GM18519 (cell line): Measurements from ENCODE around the gene PALM3.
"Not testable (repeated sequence)": the region's sequence is repeated elsewhere in the genome, so short reads cannot be mapped to it uniquely, and the experiment has no call there.

Experiments used
- ATAC-seq: cut with Tn5 transposase; IDR thresholded peaks from one replicate; pipeline ENCODE4 v1.9.1; 2021; ENCODE audit warnings: mild to moderate bottlenecking, moderate library complexity; ENCODE audit not compliant: unreplicated experiment, low FRiP score

Gene PALM3

DNA sequence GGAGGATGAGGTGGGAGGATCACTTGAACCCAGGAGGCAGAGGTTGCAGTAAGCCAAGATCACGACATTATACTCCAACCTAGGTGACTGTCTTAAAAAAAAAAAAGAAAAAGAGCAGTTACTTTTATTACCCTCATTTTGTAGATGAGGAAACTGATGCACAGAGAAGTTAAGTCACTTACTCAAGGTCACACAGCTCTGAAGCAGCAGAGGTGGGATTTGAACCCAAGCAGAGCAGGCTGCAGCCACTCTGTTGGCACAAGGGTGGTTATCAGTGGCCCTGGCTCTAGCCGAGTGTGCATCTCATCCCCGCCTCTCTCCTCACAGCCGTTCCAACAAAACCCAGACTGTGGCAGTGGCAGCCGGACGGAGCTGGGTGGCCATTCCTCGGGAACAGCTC lies 22.7 kb downstream of the PALM3 start:
- ATAC-seq: no peak

DNA sequence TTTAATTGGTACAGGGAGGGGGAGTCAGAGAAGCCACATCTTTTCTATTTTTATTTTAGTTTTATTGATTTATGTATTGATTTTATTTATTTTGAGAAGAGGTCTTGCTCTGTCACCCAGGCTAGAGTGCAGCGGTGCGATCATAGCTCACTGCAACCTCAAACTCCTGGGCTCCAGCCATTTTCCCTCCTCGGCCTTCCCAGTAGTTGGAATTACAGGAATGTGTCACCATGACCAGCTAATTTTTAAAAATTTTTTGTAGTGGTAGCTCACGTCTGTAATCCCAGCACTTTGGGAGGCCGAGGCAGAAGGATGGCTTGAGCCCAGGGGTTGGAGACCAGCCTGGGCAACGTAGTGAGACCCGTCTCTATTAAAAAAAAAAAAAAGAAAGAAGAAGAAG lies 26.2 kb downstream of the PALM3 start:
- ATAC-seq: no peak

DNA sequence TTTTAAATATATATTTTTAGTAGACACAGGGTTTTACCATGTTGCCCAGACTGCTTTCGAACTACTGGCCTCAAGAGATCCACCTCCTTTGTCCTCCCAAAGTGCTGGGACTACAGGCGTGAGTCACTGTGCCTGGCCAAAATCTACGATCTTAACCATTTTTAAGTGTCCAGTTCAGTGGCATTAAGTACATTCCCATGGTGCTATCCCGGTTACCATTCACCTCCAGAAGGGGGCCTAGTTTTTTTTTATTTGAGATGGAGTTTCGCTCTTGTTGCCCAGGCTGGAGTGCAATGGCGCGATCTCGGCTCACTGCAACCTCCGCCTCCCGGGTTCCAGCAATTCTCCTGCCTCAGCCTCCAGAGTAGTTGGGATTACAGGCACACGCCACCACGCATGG lies 26.7 kb downstream of the PALM3 start:
- ATAC-seq: not testable (repeated sequence)

DNA sequence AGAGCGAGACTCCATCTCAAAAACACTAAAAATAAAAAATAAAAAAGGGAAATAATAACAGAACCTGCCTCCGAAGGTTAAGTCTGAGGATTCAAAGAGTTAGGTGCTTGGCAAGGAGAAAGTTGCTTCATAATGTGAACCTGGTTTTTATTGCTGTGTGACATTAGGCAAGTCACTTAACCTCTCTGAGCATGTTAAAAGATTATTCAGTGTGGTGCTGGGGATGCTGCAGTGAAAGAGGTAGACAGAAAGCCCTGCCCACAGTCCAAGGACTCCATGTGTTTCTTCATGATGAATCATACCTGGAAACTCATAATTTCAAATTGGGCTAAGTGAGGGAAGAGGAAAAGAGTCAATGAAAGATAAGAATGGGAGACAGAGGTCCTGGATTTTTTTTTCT lies 27.9 kb downstream of the PALM3 start:
- no peak for ATAC-seq

DNA sequence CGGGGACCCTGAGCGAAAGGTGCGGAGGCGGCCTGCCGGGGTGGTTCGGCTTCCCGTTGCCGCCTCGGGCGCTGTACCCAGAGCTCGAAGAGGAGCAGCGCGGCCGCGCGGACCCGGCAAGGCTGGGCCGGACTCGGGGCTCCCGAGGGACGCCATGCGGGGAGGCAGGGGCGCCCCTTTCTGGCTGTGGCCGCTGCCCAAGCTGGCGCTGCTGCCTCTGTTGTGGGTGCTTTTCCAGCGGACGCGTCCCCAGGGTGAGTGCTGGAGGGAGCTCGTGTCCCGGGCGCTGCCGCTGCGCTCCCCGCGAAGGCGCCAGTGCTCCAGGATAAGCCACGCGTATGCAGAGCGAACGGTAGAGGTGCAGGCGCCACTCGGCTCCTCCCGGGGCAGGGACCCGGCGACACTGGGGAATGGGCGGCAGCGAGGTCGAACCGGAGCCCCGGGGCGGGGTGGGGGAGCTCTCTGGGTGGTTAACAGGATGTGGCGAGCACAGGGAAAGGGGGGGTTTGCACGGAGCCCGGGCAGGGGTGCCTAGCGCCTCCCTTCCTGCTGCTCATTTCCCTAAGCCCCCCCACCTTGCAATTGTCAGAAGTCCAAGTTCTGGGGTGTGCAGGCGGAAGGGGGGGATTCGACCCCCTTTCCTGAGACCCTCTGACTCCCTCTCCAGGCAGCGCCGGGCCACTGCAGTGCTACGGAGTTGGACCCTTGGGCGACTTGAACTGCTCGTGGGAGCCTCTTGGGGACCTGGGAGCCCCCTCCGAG lies 30.0 kb downstream of the PALM3 start, which contains the start of gene IL27RA:
Gene IL27RA, plus strand, starts transcription at position 44 of the 762 bp plus-strand sequence. Its CDS starts 111 bp downstream, at position 155.
- ATAC-seq: no peak

DNA sequence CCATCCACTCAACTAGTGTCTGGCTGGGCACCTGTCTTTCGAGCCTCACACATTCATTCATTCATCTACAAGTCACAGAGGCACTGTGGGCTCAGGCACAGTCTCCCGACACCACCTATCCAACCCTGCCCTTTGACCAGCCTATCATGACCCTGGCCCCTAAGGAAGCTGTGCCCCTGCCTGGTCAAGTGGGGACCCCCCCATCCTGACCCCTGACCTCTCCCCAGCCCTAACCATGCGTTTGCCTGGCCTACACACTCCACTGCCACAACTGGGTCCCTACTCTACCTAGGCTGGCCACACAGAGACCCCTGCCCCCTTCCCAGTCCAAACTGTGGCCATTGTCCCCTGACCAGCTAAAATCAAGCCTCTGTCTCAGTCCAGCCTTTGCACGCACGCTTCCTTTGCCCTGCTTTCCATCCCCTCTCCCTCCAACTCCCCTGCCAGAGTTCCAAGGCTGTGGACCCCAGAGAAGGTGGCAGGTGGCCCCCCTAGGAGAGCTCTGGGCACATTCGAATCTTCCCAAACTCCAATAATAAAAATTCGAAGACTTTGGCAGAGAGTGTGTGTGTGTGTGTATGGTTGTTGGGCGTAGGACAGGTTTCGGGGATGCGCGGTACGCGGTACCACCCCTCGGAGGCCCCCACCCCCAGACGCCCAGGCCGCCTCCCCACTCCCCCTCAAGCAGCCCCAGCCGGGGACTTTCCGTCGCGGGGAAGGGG lies 30.7 kb downstream of the PALM3 start:
- no peak for ATAC-seq

DNA sequence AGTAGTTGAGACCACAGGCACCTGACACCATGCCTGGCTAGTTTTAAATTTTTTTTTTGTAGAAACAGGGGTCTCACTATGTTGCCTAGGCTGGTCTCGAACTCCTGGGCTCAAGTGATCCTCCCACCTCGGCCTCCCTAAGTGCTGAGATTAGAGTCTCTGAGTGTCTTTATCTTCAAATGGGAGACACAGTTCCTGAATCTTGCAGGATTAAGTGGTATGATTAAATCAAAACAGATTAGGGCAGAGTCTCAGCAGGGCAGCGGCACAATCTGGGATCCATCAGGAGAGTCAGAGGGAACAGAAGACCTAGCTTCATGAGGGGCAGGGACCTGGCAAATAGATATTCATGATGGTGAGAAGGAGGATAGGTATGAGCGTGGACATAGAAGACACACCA lies 33.0 kb downstream of the PALM3 start:
- ATAC-seq: no peak

DNA sequence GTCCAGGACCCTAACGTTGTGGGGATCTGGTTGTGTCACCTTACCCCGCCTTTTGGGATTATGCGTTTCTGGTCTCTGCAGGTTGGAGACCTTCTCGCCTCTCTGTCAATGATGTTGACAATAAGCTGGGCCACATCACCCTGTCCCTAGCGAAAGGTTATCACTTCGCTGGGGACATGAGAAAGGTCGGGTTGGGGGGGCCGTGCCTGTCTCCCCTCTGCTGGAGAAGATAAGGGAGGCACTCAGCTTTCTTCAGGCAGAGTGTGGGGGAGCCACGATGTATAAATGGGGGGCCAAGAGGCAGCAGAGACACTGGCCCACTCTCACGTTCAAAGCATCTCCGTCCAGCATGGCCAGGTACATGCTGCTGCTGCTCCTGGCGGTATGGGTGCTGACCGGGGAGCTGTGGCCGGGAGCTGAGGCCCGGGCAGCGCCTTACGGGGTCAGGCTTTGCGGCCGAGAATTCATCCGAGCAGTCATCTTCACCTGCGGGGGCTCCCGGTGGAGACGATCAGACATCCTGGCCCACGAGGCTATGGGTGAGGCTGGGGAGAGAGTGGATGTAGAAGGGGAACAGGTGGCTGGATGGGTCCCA lies 33.9 kb downstream of the PALM3 start, which contains the start of gene RLN3:
Gene RLN3, plus strand, starts transcription at position 293 of the 595 bp plus-strand sequence. Its CDS starts 57 bp downstream, at position 350.
- no peak for ATAC-seq

DNA sequence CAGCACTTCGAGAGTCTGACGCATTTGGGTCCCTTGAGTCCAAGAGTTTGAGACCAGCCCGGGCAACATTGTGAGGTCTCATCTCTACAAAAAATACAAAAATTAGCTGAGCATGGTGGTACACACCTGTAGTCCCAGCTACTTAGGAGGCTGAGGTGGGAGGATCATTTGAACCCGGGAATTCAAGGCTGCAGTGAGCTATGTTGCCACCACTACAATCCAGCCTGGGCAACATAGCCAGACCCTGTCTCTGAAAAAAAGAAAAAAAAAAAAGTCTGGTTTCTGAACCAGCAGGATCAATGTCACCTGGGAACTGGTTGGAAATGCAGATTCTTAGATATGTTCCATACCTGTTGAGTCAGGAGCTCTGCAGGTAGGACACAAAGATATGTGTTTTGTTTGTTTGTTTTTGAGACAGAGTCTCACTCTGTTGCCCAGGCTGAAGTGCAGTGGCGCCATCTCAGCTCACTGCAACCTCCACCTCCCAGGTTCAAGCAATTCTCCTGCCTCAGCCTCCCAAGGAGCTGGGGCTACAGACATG lies 35.2 kb downstream of the PALM3 start:
- not testable (repeated sequence) for ATAC-seq

DNA sequence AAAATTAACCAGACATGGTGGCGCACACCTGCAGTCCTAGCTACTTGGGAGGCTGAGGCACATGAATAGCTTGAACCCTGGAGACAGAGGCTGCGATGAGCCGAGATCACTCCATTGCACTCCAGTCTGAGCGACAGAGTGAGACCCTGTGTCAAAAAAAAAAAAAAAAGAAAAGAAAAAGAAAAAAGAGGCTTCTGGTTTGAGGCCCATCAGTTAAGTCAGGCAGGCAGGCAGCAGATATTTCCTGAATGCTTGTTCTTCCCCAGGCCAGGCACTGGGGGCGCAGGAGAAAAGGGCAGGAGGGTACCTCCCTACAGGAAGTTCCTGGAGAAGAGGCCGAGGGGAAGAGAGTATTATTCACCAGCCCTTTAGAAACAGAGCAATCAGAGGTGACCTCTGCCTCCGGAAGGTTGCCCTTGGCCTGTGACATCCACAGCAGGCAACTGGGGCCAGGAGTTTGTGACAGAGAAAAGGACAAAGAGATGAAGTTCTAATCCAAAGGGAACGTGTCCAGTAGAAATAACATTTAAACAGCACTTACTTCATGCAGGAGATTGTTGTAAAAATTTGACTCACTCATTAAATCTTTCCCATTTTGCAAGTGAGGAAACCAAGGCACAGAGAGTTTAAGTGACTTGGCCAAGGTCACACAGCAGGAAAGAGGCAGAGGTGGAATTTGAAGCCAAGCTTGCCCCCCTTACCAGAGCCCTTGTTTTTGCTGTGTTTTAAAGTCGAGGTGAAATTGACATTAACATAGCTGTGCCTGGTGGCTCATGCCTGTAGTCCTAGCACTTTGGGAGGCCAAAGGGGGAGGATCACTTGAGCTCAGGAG lies 38.3 kb downstream of the PALM3 start:
- no peak for ATAC-seq

DNA sequence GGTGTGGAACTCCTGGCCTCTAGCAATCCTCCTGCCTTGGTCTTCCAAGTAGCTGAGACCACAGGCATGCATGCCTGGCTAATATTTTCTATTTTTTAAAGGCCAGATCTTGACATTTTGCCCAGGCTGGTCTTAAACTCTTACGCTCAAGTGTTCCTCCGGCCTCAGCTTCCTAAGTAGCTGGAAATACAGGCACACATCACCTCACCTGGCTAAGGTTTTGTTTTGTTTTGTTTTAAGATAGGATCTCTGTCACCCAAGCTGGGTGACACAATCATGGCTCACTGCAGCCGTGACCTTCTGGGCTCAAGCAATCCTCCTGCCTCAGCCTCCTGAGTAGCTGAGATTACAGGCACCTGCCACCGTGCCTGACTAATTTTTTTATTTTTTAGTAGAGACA lies 39.4 kb downstream of the PALM3 start:
- no peak for ATAC-seq

DNA sequence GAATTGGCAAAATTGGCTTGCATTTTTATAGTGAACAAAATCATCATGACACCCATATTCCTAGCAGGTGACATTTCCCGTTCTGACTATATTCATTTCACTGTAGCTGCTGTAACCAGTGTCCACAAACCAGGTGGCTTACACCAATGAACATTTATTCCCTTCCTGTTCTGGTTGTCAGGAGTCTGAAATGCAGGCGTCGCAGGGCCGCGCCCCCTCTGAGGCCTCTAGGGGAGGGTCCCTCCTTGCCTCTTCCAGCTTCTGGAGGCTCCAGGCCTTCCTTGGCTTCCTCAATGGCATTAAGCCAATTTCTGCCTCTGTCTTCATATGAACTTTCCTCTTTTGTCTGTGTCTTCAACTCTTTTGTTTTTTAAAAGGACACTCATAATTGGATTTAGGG lies 40.4 kb downstream of the PALM3 start:
- no peak for ATAC-seq

DNA sequence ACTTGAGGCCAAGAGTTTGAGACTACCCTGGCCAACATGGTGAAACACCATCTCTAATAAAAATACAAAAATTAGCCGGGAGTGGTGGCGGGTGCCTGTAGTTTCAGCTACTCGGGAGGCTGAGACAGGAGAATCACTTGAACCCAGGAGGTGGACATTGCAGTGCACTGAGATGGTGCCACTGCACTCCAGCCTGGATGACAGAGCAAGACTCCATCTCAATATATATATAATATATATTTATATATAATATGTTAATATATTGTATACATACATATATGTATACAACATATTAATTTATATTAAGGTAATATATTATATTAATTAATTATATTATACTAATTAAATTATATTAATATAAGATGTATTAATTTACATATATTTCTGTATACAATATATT lies 42.1 kb downstream of the PALM3 start:
- not testable (repeated sequence) for ATAC-seq

DNA sequence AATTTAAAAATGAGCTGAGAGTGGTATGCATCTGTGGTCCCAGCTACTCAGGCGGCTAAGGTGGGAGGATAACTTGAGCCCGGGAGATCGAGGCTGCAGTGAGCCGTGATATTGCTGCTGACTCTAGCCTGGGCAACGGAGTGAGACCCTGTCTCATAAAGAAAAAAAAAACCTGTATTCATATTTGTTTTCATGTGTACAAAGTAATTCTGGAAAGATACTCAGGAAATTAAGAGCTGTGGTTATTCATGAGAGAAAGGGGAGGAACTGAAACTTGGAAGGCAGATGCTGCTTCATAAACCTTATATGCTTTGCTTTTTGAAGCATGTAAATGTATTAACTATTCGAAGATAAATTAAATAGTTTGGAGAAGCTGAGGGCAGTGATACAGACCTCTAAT lies 42.8 kb downstream of the PALM3 start:
- no peak for ATAC-seq

DNA sequence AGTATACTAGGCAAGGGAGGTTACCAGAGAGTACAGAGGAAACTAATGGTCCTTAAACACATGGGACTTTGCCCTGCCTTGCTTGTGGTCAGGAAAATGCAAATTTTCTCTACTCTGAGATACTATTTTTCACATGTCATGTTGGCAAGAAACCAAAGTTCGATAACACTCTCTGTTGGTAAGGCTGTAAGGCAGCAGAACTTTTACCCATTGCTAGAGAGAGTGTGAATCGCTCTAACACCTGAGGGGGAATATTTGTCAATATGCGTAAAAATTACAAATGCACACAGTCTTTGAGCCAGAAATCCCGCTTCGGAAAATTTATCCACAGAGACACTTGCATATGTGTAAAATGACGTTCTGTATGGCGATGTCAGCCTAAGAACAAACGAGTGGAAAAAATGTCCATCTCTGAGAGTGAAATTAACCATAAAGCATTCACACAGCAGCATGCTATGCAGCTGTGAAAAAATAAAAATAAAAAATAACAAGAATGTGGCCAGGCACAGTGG lies 46.3 kb downstream of the PALM3 start:
- ATAC-seq: peak; percentile 62

DNA sequence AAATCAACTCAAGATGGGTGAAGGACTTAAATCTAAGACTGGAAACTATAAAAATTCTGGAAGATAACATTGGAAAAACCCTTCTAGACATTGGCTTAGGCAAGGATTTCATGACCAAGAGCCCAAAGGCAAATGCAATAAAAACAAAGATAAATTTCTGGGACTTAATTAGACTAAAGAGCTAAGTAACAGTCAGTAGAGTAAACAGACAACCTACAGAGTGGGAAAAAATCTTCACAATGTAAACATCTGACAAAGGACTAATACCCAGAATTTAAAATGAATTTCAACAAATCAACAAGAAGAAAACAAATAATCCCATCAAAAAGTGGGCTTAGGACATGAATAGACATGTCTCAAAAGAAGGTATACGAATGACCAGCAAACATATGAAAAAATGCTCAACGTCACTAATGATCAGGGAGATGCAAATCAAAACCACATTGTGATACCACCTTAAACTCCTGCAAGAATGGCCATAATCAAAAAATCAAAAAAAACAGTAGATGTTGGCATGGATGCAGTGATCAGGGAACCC lies 49.4 kb downstream of the PALM3 start:
- ATAC-seq: no peak

DNA sequence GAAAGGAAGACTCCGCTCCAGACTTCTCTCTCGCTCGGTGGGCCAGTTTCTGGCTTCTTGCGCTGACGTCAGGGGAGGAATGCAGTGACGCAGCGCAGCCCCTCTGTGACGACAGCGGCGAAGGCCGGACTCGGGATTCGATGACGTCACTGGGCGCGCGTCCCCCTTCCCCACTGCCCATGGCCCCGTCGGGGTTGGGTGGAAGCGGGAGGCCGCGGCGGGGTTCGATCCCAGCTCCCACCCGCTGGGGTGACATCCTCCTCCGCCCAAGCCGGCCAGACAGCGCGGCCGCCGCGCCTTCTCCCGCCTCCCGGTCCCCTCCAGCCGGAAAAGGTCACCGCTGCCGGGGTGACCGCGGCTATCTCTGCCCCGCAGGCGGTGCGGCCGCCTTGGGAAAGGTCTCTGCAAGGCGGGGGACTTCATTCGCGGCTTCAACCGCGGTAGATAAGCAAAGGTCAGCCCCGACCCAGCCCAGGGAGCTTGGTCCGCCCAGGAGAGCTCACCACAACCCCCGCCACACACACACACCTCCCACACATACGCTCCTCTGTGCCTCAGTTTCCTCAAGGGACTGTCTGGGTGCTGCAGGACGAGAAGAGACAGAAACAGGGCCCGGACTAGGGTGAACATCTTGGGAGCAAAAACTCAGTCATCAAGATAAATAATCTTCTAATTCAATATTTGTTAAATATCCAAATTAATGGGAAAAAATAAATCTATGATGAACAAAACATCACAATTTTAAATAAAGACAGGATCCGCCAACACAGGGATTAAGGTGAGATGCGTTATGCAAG lies 54.9 kb downstream of the PALM3 start:
- no peak for ATAC-seq

DNA sequence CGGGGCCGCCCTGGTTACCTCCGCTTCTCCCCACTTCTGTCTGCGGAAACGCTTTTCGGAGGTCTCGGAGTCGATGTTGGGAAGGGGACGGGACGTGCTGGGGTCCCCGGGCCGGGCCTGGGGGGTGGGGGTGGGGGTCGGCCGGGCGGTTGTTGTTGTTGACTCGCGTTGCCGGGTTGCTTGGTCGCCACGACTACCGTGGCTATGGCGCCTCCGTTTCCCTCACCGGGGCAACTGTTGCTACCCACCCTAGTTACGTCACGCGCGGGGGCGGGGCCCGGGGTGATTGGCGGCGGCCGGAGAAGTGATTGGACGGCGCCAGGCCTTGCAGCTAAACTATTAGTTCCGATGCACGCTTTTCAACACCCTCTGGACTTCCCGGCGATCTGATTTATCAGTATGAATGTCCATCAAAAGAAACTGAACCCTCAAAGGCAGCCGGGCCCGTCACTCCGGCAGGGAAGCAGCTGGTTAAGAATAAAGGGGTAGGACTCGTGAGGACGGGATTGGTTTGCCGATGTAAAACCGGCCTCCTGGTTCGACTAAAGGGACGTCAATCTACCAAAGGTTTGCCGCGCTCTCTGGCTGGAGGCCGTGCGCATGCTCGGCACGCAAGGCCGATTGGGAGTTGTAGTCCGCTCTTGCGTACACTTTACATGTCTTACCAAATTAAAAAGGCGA lies 55.7 kb downstream of the PALM3 start, which contains the start of gene RFX1:
Gene RFX1, minus strand, starts transcription at position 236 of the 681 bp plus-strand sequence. CDS start 12,477 bp downstream, outside the sequence.
- ATAC-seq: peak; percentile 62
